Lower lobe of right lung (tissue), 2 donors: ENCODE data around the gene ZBTB46. TPM values are rescaled to one million over a fixed set of nuclear protein-coding genes. Genes with fewer than 3 reads are reported as not detected.
"Not testable (repeated sequence)": the region's sequence is repeated elsewhere in the genome, so short reads cannot be mapped to it uniquely, and the experiment has no call there.

ENCODE experiments used
- ATAC-seq, 2 donors: fragments of 200-7000 bp; cut with Tn5 transposase; one replicate each; pipeline ENCODE4 v1.9.1; 2020 to 2022; ENCODE audit warnings: mild to moderate bottlenecking in 2 of 2, moderate library complexity in 2 of 2
- DNase-seq: peaks from one replicate; pipeline ENCODE4 v3.0.0-alpha.2; 2020
- H3K27ac ChIP-seq: fragments of 200-600 bp; one replicate; pipeline ENCODE4 v1.8.0; 2022
- H3K27me3 ChIP-seq: fragments of 200-600 bp; one replicate; pipeline ENCODE4 v1.8.0; 2022; ENCODE audit warnings: low read depth
- H3K36me3 ChIP-seq: fragments of 200-600 bp; one replicate; pipeline ENCODE4 v1.8.0; 2022; ENCODE audit warnings: mild to moderate bottlenecking
- H3K4me1 ChIP-seq: fragments of 200-600 bp; one replicate; pipeline ENCODE4 v1.8.0; 2022
- H3K4me3 ChIP-seq: fragments of 200-600 bp; one replicate; pipeline ENCODE4 v1.8.0; 2022; ENCODE audit warnings: mild to moderate bottlenecking
- H3K9me3 ChIP-seq: fragments of 200-600 bp; one replicate; pipeline ENCODE4 v1.8.0; 2022
- CTCF ChIP-seq: fragments of 200-600 bp; IDR thresholded peaks from one replicate; pipeline ENCODE4 v1.8.0; 2022; ENCODE audit warnings: antibody characterized with exemption, mild to moderate bottlenecking
- intact Hi-C: fragments of 100-400 bp; cut with DNase I; formaldehyde crosslinking; loops from one replicate; pipeline ENCODE4 v1.11.0; 2022
- total RNA-seq: library from RNA; stranded (reverse); fragmentation: NEBNext Ultra II Directional; extraction: Animal tissue kit (Norgen Biotek cat#: 25700); gene quantifications from one replicate; pipeline ENCODE4 v1.2.1, GENCODE V29; 2021
- donor health status: DM: no; HTN: yes; CAD: no; lungs with severe emphysema.

Gene ZBTB46
- total RNA-seq, 1 donor from 2014 or later = 9.9 TPM

GRCh38 chr20:63733579-63734081 is 97.4 kb downstream of the ZBTB46 start:
- Histone ChIP-seq H3K36me3 (peaks cover 41% of the 10 kb centered on the region), H3K9me3 (no peaks in the 10 kb centered on the region), H3K4me1 (peaks cover 26% of the 10 kb centered on the region), H3K27me3 (no peaks in the 10 kb centered on the region), H3K27ac (no peak overlapping the region), H3K4me3 (no peak overlapping the region)
- intact Hi-C loops = no loop called here
- ATAC-seq (no peak), DNase-seq (no peak)
- TF ChIP-seq CTCF = no peak

GRCh38 chr20:63733117-63733516 is 97.9 kb downstream of the ZBTB46 start:
- H3K9me3 ChIP-seq = no peaks in the 10 kb centered on the region
- no peak overlapping the region for H3K27ac ChIP-seq
- no peak overlapping the region for H3K4me3 ChIP-seq
- peaks cover 26% of the 10 kb centered on the region for H3K4me1 ChIP-seq
- H3K36me3 ChIP-seq = peaks cover 41% of the 10 kb centered on the region
- TF ChIP-seq CTCF = no peak
- intact Hi-C loops = no loop called here
- H3K27me3 ChIP-seq = no peaks in the 10 kb centered on the region
- DNase-seq (no peak), ATAC-seq (no peak)

GRCh38 chr20:63732118-63733095 is 98.7 kb downstream of the ZBTB46 start:
- peaks cover 22% of the 10 kb centered on the region for H3K4me1 ChIP-seq
- H3K4me3 ChIP-seq = no peak overlapping the region
- peaks cover 41% of the 10 kb centered on the region for H3K36me3 ChIP-seq
- no peaks in the 10 kb centered on the region for H3K9me3 ChIP-seq
- no peaks in the 10 kb centered on the region for H3K27me3 ChIP-seq
- no peak for DNase-seq
- no peak for TF ChIP-seq CTCF
- H3K27ac ChIP-seq = no peak overlapping the region
- intact Hi-C loops = no loop called here
- ATAC-seq = no peak

GRCh38 chr20:63731410-63731809 is 99.7 kb downstream of the ZBTB46 start:
- Histone ChIP-seq H3K9me3 (no peaks in the 10 kb centered on the region), H3K36me3 (peaks cover 41% of the 10 kb centered on the region), H3K27ac (no peak overlapping the region), H3K4me3 (no peak overlapping the region), H3K27me3 (no peaks in the 10 kb centered on the region), H3K4me1 (peaks cover 19% of the 10 kb centered on the region)
- no peak for TF ChIP-seq CTCF
- no peak for ATAC-seq
- no peak for DNase-seq
- intact Hi-C loops = no loop called here

- ATAC-seq, H3K27ac ChIP-seq, H3K4me3 ChIP-seq, intact Hi-C loops, H3K27me3 ChIP-seq, H3K9me3 ChIP-seq, DNase-seq: not testable (repeated sequence)
- H3K4me1 ChIP-seq = peaks cover 12% of the 10 kb centered on the region
- H3K36me3 ChIP-seq = peaks cover 32% of the 10 kb centered on the region
Observed at GRCh38 chr20:63730189-63730733, 100.8 kb downstream of the ZBTB46 start.

- intact Hi-C loops, H3K4me1 ChIP-seq, H3K27me3 ChIP-seq, H3K27ac ChIP-seq, DNase-seq, H3K4me3 ChIP-seq, ATAC-seq: not testable (repeated sequence)
- Histone ChIP-seq H3K36me3 (peaks cover 27% of the 10 kb centered on the region), H3K9me3 (peaks cover 24% of the 10 kb centered on the region)
Observed at GRCh38 chr20:63722967-63723622, 108.0 kb downstream of the ZBTB46 start.
